ENCODE measurements around the gene ENOSF1. TPM values are rescaled to one million over a fixed set of nuclear protein-coding genes. Genes with fewer than 3 reads are reported as not detected.

ENOSF1 gene
- total RNA-seq, 1 donor from 2014 or later: 81.3 TPM

Other genes starting within 250 kb of the ENOSF1 start
- gene COLEC12, start 211.9 kb downstream of the ENOSF1 start, total RNA-seq: 19.3 TPM
- gene CETN1, start 132.2 kb downstream of the ENOSF1 start, total RNA-seq: not detected
- not detected for gene CLUL1, start 115.6 kb downstream of the ENOSF1 start, total RNA-seq
- 1.8 TPM for gene TYMS, start 55.0 kb downstream of the ENOSF1 start, total RNA-seq
- 31.3 TPM for gene YES1, start 99.6 kb upstream of the ENOSF1 start, total RNA-seq
- 0.27 TPM for gene ADCYAP1, start 192.2 kb upstream of the ENOSF1 start, total RNA-seq